Measurements from ENCODE around the gene ZP3.

DNA sequence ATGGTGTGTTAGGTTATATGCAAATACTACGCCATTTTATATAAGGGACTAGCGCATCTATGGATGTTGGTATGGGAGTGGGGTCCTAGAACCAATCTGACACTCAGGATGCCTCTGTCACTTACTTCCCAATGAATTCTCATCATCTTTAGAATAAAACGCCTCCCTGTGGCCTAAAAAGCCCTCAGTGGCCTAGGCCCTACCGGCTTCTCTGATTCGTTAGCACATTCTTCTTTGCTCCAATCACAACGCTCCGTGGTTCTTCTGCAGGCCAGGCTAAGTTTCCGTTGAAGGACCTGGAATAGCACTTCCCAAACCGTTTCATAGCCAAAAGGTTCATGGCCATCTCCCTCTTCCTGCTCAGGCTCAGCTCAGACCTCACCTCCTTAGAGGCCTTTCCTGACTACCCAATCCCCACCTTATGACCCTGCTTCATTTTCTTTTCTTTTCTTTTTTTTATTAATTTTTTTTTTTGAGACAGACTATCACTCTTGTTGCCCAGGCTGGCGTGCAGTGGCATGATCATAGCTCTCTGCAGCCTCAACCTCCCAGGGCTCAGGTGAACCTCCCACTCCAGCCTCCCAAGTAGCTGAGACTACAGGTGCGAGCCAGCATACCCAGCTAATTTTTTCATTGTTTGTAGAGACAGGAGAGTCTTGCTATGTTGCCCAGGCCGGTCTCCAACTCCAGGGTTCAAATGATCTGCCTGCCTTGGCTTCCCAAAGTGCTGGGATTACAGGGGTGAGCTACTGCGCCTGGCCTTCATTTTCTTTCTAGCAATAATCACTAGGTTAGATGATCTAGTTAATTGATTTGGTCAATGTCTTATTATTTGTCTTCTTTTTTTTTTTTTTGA lies 41.4 kb upstream of the ZP3 start:
- TF ChIP-seq CTCF (IDR thresholded peaks at IDR 0.05; ENCODE audit: control extremely low read depth in 1 of 3, insufficient read depth in 1 of 3, low read depth in 1 of 3, low read length in 3 of 3) (peak in 2 of 3 experiments; percentile 3 to 39; a peak in 1 of 4 replicates), RAD21 (IDR thresholded peaks at IDR 0.05 in 1 of 2, conservative IDR thresholded peaks at IDR 0.05 in 1 of 2; ENCODE audit: low read depth in 2 of 2, low read length in 2 of 2) (no peak; a peak in 1 of 4 replicates), CEBPB (IDR thresholded peaks at IDR 0.05; ENCODE audit: low read depth, low read length) (no peak), SUZ12 (IDR thresholded peaks at IDR 0.05; ENCODE audit: low read length) (no peak), CBX8 (IDR thresholded peaks at IDR 0.05; ENCODE audit: borderline replicate concordance, low read depth, low read length) (no peak), ZNF274 (IDR thresholded peaks at IDR 0.05; ENCODE audit: borderline replicate concordance, extremely low read depth, low read length) (no peak), PHF8 (conservative IDR thresholded peaks at IDR 0.05; ENCODE audit: low read depth, low read length) (no peak), NRF1 (IDR thresholded peaks at IDR 0.05; ENCODE audit: low read depth, low read length) (no peak), EZH2 (IDR thresholded peaks at IDR 0.05; ENCODE audit: low read depth, low read length, severe bottlenecking) (no peak), POLR2A (IDR thresholded peaks at IDR 0.05; ENCODE audit: control extremely low read depth in 1 of 2, low read depth in 2 of 2, low read length in 2 of 2) (no peak)
